Measurements from ENCODE around the gene ACER2.
"Not testable (repeated sequence)": the region's sequence is repeated elsewhere in the genome, so short reads cannot be mapped to it uniquely, and the experiment has no call there.

The ACER2 gene

DNA sequence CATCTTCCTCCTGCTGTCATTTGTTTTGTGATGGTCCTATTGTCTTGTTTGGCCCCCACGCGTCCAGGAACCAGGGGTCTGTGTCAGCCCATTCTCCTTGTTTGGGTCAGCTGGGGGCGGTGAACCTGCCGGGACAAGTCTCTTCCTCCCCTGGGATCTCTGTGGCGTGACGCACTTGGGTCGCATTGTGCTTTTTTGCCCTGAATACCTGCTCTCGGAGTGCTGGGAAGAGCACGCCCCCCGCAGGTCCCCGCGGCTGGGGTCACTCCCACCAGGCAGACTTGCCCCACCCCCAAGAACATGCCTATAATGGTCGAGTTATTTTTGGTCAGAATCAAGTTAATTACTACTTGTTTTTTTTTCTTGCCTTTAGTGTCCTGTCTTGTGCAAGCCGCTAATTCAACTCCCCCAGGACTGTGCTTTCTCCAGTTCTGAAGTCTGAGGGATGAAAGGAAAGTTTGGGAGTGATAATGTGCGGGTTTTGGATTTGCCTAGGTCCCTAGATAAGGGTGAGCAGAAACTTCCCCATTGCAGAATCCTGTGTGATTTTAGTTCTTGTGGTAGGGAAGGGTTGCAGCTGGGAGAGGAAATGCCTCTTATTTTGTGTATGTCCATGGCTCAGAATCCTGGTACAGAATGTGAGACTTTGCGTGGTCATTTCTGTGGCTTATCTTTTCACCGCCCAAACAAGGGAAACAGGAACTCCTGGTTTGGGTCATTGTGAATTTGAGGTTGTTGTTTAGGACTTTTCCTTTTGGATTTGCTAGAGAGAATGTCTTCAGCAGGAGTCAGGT is 789 bp downstream of the ACER2 start:
- H3K27ac ChIP-seq (ENCODE audit: low read length): no peak overlapping the region
- peaks cover 12% of the 10 kb centered on the region for H3K27me3 ChIP-seq (ENCODE audit: control insufficient read depth, insufficient read depth, low read length)
- no peaks in the 10 kb centered on the region for H3K9me3 ChIP-seq (ENCODE audit: control insufficient read depth, low read depth, low read length)
- H3K4me3 ChIP-seq (ENCODE audit: low read length): peak overlapping the region; percentile 95
- H3K9ac ChIP-seq (ENCODE audit: low read length): peak overlapping the region; percentile 74
- no peaks in the 10 kb centered on the region for H3K36me3 ChIP-seq (ENCODE audit: control insufficient read depth, low read depth, low read length)
- H3K4me1 ChIP-seq (ENCODE audit: control insufficient read depth, low read depth, low read length): peaks cover 9% of the 10 kb centered on the region

DNA sequence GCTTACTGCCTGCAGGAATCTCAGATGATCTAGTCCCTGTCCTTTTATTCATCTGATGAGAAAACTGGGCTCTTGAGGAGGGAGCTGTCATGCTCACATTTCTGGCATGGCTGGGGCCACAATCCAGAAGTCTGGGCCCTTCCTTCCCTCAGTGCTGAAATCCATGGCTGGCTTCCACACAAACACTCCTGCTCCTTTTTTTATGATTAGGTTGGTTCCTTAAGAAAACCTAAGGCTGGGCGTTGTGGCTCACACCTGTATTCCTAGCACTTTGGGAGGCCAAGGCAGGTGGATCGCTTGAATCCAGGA is 1.3 kb downstream of the ACER2 start:
- H3K27ac ChIP-seq (ENCODE audit: low read length): no peak overlapping the region
- H3K9ac ChIP-seq (ENCODE audit: low read length): no peak overlapping the region
- H3K4me3 ChIP-seq (ENCODE audit: low read length): peak overlapping the region; percentile 95
- H3K36me3 ChIP-seq (ENCODE audit: control insufficient read depth, low read depth, low read length): no peaks in the 10 kb centered on the region
- peaks cover 9% of the 10 kb centered on the region for H3K4me1 ChIP-seq (ENCODE audit: control insufficient read depth, low read depth, low read length)
- H3K27me3 ChIP-seq (ENCODE audit: control insufficient read depth, insufficient read depth, low read length): peaks cover 12% of the 10 kb centered on the region
- H3K9me3 ChIP-seq (ENCODE audit: control insufficient read depth, low read depth, low read length): no peaks in the 10 kb centered on the region

DNA sequence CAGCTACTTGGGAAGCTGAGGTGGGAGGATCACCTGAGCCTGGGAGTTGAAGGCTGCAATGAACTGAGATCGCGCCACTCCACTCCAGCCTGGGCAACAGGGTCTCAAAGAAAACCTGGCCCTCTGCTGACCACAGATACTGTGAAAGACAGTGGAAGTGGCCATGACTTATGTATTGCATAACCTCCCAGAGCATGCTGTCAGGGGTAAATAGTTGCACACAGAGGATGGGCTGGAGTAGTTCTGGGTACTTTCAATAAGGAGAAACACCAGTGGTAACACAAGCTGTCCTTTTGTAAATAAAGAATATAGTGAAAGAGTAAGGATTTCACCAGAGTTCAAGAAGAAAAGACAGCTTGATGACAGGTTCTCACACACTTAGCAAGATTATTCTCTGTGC is 1.8 kb downstream of the ACER2 start:
- Histone ChIP-seq H3K9me3 (ENCODE audit: control insufficient read depth, low read depth, low read length) (no peaks in the 10 kb centered on the region), H3K27me3 (ENCODE audit: control insufficient read depth, insufficient read depth, low read length) (peaks cover 12% of the 10 kb centered on the region), H3K36me3 (ENCODE audit: control insufficient read depth, low read depth, low read length) (no peaks in the 10 kb centered on the region), H3K4me3 (ENCODE audit: low read length) (peak overlapping the region; percentile 95), H3K27ac (ENCODE audit: low read length) (no peak overlapping the region), H3K9ac (ENCODE audit: low read length) (no peak overlapping the region), H3K4me1 (ENCODE audit: control insufficient read depth, low read depth, low read length) (peaks cover 9% of the 10 kb centered on the region)

DNA sequence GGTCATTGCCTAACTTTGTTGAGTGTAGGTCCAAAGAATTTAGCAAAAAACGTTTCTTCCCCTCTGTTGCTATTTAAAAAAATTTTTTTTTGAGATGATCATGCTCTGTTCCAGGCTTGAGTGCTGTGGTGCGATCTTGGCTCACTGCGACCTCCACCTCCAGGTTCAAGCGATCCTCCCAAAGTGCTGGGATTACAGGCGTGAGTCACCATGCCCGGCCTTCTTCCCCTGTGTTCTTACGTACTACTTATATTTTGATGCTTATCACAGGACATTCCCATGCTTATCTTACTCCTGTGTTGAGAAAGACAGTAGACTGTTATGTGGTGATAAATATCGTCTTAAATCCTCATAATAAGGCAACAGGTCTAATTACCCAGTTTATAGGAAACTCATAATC is 2.5 kb downstream of the ACER2 start:
- no peaks in the 10 kb centered on the region for H3K36me3 ChIP-seq (ENCODE audit: control insufficient read depth, low read depth, low read length)
- H3K4me3 ChIP-seq (ENCODE audit: low read length): no peak overlapping the region
- no peaks in the 10 kb centered on the region for H3K9me3 ChIP-seq (ENCODE audit: control insufficient read depth, low read depth, low read length)
- peaks cover 9% of the 10 kb centered on the region for H3K4me1 ChIP-seq (ENCODE audit: control insufficient read depth, low read depth, low read length)
- no peak overlapping the region for H3K27ac ChIP-seq (ENCODE audit: low read length)
- H3K9ac ChIP-seq (ENCODE audit: low read length): no peak overlapping the region
- H3K27me3 ChIP-seq (ENCODE audit: control insufficient read depth, insufficient read depth, low read length): peaks cover 12% of the 10 kb centered on the region

DNA sequence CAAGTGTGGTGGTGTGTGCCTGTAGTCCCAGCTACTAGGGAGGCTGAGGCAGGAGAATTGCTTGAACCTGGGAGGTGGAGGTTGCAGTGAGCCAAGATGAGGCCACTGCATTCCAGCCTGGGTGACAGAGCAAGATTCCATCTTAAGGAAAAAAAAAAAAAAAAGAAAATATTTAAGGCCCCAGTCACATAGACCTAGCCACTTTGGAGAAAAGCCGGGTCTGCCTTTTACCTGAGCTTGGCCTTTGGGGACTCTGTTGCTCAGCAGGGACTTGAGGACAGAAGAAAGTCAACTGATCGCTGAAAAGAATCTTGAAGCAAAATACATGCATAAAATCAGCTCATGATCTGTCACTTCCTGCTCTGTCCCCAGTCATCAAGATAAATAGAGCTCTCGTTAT is 4.6 kb downstream of the ACER2 start:
- not testable (repeated sequence) for H3K9me3 ChIP-seq (ENCODE audit: control insufficient read depth, low read depth, low read length); H3K27ac ChIP-seq (ENCODE audit: low read length); H3K4me1 ChIP-seq (ENCODE audit: control insufficient read depth, low read depth, low read length); H3K27me3 ChIP-seq (ENCODE audit: control insufficient read depth, insufficient read depth, low read length); H3K9ac ChIP-seq (ENCODE audit: low read length); H3K4me3 ChIP-seq (ENCODE audit: low read length); H3K36me3 ChIP-seq (ENCODE audit: control insufficient read depth, low read depth, low read length)

DNA sequence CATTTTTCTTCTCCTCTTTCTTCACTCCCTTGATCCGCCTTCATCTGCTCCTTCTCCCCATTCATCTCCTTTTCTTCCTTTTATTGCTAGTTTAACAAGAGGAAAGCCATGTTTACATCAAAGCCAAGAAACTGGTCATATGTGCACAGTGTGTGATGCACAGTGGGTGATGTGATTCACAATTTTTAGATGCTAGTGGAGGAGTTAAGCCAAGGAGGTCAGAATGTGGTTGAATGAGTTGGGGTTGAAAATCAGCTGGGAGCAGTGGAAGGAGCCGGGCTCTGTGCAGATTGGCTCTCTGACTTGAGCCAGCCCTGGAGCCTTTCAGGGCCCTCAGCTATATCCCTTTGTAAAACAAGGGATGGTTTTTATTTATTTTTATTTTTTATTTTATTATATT is 7.3 kb downstream of the ACER2 start:
- H3K27me3 ChIP-seq (ENCODE audit: control insufficient read depth, insufficient read depth, low read length): no peaks in the 10 kb centered on the region
- no peaks in the 10 kb centered on the region for H3K4me1 ChIP-seq (ENCODE audit: control insufficient read depth, low read depth, low read length)
- no peak overlapping the region for H3K9ac ChIP-seq (ENCODE audit: low read length)
- H3K27ac ChIP-seq (ENCODE audit: low read length): no peak overlapping the region
- H3K36me3 ChIP-seq (ENCODE audit: control insufficient read depth, low read depth, low read length): no peaks in the 10 kb centered on the region
- H3K4me3 ChIP-seq (ENCODE audit: low read length): no peak overlapping the region
- H3K9me3 ChIP-seq (ENCODE audit: control insufficient read depth, low read depth, low read length): no peaks in the 10 kb centered on the region

DNA sequence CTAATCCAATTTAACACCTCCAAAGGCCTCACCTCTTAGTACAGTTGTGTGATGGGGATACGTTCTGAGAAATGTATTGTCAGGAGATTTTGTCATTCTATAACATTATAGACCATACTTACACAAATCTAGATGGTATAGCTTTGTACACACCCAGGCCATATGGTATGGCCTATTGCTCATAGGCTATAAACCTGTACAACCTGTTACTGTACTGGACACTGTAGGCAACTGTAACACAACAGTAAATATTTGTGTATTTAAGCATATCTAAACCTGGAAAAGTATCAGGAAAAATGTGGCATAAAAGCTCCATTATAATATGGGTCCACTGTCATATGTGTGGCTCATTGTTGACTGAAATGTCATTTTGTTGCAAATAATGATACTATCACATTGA is 12.1 kb downstream of the ACER2 start:
- H3K27ac ChIP-seq (ENCODE audit: low read length): no peak overlapping the region
- H3K36me3 ChIP-seq (ENCODE audit: control insufficient read depth, low read depth, low read length): peaks cover 15% of the 10 kb centered on the region
- no peak overlapping the region for H3K9ac ChIP-seq (ENCODE audit: low read length)
- H3K4me1 ChIP-seq (ENCODE audit: control insufficient read depth, low read depth, low read length): peaks cover 16% of the 10 kb centered on the region
- no peak overlapping the region for H3K4me3 ChIP-seq (ENCODE audit: low read length)
- H3K27me3 ChIP-seq (ENCODE audit: control insufficient read depth, insufficient read depth, low read length): no peaks in the 10 kb centered on the region
- no peaks in the 10 kb centered on the region for H3K9me3 ChIP-seq (ENCODE audit: control insufficient read depth, low read depth, low read length)

DNA sequence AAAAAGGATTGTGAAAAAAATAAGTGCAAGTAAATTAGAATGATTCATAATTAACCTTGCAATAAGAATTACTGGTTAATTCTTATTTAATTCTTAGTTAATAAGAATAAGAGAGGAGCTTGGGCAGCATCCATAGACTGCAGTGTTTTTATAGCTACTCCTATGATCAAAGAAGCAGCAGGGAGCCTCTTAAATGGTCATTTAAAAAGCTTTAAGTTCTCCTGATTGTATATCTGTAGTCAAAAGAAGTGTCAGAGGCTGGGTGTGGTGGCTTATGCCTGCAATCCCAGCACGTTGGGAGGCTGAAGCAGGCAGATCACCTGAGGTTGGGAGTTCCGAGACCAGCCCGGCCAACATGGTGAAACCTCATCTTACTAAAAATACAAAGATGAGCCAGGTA is 14.4 kb downstream of the ACER2 start:
- H3K4me3 ChIP-seq (ENCODE audit: low read length): no peak overlapping the region
- no peak overlapping the region for H3K9ac ChIP-seq (ENCODE audit: low read length)
- H3K27me3 ChIP-seq (ENCODE audit: control insufficient read depth, insufficient read depth, low read length): no peaks in the 10 kb centered on the region
- peaks cover 16% of the 10 kb centered on the region for H3K4me1 ChIP-seq (ENCODE audit: control insufficient read depth, low read depth, low read length)
- no peak overlapping the region for H3K27ac ChIP-seq (ENCODE audit: low read length)
- peaks cover 16% of the 10 kb centered on the region for H3K36me3 ChIP-seq (ENCODE audit: control insufficient read depth, low read depth, low read length)
- no peaks in the 10 kb centered on the region for H3K9me3 ChIP-seq (ENCODE audit: control insufficient read depth, low read depth, low read length)

DNA sequence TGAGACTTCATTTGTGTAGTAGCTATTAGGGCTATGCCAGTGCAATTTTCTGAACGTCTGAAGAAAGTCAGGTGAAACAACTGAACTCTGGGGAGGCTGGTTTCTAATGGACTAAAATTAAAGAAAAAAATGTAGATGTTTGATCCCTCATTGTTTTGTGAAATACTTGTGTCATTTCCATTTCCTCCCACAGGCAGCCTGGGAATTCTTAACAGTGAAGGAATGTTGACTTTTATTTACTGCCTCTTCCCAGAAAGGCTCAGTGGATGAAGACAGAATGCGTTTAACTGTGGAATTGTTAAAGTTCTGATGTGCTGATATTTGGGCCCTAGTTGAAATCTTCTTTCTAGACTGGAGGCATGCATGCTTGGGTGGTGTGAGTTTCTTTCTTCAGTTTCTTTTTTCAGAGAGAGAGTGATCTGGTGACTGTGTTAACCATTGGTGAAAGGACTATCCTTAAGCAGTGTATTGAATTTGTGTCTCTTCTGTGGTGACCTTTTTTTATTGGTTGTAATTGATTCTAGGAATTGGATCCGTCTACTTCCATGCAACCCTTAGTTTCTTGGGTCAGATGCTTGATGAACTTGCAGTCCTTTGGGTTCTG is 15.5 kb downstream of the ACER2 start:
- peaks cover 16% of the 10 kb centered on the region for H3K4me1 ChIP-seq (ENCODE audit: control insufficient read depth, low read depth, low read length)
- H3K27me3 ChIP-seq (ENCODE audit: control insufficient read depth, insufficient read depth, low read length): no peaks in the 10 kb centered on the region
- no peaks in the 10 kb centered on the region for H3K9me3 ChIP-seq (ENCODE audit: control insufficient read depth, low read depth, low read length)
- H3K36me3 ChIP-seq (ENCODE audit: control insufficient read depth, low read depth, low read length): peaks cover 19% of the 10 kb centered on the region
- H3K27ac ChIP-seq (ENCODE audit: low read length): no peak overlapping the region
- H3K4me3 ChIP-seq (ENCODE audit: low read length): no peak overlapping the region
- no peak overlapping the region for H3K9ac ChIP-seq (ENCODE audit: low read length)

DNA sequence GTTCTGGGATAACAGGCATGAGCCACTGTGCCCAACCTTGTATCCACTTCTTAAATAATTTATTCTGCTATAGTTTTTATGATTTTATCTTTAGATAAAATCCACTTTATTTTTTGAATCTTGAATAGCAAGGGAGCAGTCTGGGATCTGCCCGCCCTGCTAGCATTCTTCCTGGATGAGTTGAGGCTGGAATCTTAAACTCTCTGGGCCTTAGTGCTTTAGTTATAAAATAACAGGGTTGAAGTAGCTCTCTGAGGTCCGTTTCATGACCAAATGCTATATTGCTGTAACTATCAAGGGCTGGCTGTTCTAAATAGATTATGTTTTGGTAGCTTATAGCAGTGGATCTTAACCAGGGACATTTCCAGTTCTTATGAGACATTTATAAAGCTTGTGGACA is 20.8 kb downstream of the ACER2 start:
- H3K9ac ChIP-seq (ENCODE audit: low read length): no peak overlapping the region
- H3K4me3 ChIP-seq (ENCODE audit: low read length): no peak overlapping the region
- no peaks in the 10 kb centered on the region for H3K9me3 ChIP-seq (ENCODE audit: control insufficient read depth, low read depth, low read length)
- H3K27ac ChIP-seq (ENCODE audit: low read length): no peak overlapping the region
- H3K4me1 ChIP-seq (ENCODE audit: control insufficient read depth, low read depth, low read length): peaks cover under 1% of the 10 kb centered on the region
- H3K27me3 ChIP-seq (ENCODE audit: control insufficient read depth, insufficient read depth, low read length): no peaks in the 10 kb centered on the region
- H3K36me3 ChIP-seq (ENCODE audit: control insufficient read depth, low read depth, low read length): peaks cover 17% of the 10 kb centered on the region

DNA sequence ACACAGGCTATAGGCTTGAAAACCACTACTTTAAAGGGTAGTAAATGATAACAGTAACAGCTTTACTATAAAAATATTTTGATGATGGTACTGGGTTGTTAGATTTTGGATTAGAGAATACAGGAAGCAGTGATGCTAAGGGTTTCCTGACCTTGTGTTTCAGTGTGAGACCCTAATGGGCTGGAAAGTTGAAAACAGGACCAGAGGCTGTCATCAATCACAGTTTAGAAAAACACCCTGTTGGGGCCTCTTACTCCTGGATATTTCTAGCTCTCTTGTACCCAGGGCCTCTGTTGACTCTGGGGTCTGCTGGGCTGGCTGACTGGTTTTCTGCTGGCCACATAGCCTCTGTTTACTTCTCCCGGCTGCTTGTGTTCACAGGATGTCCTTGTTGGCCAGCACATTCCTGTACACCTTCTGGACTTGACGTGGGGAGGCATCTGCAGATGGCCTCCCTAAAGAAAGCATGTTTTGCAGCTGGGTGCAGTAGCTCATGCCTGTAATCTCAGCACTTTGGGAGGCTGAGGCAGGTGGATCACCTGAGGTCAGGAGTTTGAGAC is 21.5 kb downstream of the ACER2 start:
- no peaks in the 10 kb centered on the region for H3K4me1 ChIP-seq (ENCODE audit: control insufficient read depth, low read depth, low read length)
- H3K27ac ChIP-seq (ENCODE audit: low read length): no peak overlapping the region
- H3K27me3 ChIP-seq (ENCODE audit: control insufficient read depth, insufficient read depth, low read length): no peaks in the 10 kb centered on the region
- no peaks in the 10 kb centered on the region for H3K9me3 ChIP-seq (ENCODE audit: control insufficient read depth, low read depth, low read length)
- H3K9ac ChIP-seq (ENCODE audit: low read length): no peak overlapping the region
- no peak overlapping the region for H3K4me3 ChIP-seq (ENCODE audit: low read length)
- peaks cover 15% of the 10 kb centered on the region for H3K36me3 ChIP-seq (ENCODE audit: control insufficient read depth, low read depth, low read length)
